ENCODE measurements around the gene NDUFB10.
"Not testable (repeated sequence)": the region's sequence is repeated elsewhere in the genome, so short reads cannot be mapped to it uniquely, and the experiment has no call there.

The NDUFB10 gene

DNA sequence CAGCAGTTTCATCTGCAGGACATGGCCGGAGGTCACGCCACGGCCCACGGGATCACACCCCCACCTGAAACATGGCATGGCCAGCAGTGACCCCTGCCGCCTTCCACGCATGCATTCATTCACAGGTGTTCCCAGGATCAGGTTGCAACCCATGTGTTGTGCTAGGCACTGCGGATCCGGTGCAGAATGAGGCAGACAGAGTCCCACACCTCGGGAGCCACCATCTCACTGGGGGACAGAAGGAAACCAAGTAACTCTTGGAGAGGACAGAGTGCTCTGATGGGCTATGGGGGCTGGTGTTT lies 12.0 kb upstream of the NDUFB10 start:
- DNase-seq, result no peak

DNA sequence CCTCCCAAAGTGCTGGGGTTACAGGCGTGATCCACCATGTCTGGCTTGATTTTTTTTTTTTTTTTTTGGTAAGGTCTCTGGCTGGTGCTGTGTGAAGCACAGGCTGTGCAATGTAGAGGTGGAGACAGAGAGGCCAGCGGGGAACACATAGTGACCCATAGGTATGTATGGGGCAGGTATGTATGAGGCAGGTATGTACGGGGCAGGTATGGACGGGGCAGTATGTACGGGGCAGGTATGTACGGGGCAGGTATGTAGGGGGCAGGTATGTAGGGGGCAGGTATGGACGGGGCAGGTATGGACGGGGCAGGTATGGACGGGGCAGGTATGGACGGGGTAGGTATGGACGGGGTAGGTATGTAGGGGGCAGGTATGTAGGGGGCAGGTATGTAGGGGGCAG lies 9.8 kb upstream of the NDUFB10 start:
- DNase-seq, result no peak

DNA sequence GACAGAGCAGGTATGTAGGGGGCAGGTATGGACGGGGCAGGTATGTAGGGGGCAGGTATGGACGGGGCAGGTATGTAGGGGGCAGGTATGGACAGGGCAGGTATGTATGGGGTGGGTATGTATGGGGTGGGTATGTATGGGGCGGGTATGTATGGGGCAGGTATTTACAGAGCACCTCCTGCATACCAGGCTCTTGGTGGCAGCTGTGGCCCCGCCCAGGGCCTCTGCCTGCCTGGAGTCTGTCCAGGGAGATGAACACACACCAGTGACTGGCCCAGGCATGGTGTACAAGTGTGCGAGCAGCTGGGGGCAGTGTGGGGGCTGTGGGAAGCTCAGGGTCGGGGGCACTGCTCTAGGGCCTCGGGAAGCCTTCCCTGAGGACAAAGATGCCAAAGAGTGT lies 9.3 kb upstream of the NDUFB10 start:
- no peak for DNase-seq

DNA sequence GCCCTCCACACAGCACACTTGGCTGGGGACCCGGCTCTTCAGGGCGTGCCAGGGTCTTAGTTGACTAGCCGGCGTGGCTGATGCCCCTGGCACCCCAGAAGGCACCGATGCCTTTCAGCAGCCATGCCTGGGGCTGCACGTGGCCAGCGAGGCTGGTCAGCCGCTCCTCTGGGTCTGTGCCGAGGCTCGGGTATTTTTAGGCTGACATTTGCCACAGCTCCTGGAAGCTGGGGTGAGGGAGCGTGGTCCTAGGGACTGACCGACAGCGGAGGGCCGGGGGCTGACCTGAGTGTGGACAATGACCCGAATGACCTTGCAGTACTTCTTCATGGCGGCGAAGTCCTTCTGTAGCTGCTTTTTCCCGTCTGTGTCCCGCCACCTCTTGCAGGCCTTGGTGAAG lies 8.8 kb upstream of the NDUFB10 start:
- DNase-seq, result no peak

DNA sequence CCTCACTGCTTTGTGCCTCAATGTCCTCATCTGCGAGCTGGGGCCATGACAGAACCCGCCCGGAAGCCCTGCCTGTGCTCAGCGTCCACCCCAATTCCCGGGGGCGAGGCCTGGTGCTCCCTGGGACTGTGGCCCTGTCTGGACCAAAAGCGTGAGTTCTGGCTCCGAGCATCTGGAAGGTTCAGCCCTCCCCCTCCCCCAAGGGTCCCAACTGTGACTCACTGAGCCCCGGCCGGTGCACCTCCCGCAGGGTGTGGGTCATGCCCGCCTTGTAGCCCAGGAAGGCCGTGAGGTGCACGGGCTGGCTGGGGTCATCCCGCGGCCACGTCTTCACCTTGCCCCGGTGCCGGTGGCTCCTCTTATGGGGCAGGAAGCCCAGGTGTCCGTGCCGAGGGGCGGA lies 5.6 kb upstream of the NDUFB10 start:
- no peak for DNase-seq

DNA sequence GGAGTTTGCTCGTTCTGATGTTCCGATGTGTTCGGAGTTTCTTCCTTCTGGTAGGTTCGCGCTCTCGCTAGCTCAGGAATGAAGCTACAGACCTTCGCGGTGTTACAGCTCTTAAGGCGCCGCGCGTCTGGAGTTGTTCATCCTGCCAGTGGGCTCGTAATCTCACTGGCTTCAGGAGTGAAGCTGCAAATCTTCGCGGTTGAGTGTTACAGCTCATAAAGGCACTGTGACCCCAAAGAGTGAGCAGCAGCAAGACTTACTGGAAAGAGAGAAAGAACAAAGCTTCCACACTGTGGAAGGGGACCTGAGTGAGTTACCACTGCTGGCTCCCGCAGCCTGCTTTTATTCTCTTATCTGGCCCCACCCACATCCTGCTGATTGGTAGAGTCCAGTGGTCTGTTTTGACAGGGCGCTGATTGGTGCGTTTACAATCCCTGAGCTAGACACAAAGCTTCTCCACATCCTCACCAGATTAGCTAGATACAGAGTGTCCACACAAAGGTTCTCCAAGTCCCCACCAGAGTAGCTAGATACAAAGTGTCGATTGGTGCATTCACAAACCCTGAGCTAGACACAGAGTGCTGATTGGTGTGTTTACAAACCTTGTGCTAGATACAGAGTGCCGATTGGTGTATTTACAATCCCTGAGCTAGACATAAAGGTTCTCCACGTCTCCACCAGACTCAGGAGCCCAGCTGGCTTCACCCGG lies 1.8 kb upstream of the NDUFB10 start:
- DNase-seq, result not testable (repeated sequence)

DNA sequence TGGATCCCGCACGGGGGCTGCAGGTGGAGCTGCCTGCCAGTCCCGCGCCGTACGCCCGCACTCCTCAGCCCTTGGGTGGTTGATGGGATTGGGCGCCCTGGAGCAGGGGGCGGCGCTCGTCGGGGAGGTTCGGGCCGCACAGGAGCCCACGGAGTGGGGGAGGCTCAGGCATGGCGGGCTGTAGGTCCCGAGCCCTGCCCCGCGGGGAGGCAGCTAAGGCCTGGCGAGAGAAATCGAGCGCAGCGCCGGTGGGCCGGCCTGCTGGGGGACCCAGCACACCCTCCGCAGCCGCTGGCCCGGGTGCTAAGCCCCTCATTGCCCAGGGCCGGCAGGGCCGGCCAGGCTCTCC lies 1.2 kb upstream of the NDUFB10 start:
- not testable (repeated sequence) for DNase-seq

DNA sequence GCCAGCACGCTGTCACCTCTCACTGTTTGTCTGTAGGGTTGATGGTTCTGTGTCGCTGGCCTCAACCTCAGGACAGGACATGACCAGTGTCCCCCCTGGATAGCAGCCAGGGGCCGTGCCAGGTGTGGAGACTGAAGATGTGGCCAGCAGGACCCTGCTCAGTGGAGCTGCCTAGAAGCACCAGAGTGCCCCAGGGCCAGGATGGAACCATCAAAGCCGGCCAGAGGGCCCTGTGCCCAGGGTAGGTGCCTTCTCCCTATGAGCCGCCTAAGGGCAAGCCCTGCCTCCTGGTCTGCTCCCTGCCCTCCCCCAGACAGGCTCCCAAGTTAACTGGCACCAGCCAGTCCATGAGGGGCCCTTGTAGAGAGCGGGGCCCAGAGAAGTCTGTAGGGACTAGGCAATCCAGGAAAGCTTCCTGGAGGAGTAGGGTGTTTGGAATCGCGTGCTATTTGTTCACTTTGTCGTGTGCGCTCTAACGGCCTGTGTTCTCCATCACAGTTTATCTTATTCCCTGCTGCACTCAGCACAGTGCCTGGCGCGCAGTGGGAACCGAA lies 546 bp upstream of the NDUFB10 start:
- DNase-seq, result no peak

DNA sequence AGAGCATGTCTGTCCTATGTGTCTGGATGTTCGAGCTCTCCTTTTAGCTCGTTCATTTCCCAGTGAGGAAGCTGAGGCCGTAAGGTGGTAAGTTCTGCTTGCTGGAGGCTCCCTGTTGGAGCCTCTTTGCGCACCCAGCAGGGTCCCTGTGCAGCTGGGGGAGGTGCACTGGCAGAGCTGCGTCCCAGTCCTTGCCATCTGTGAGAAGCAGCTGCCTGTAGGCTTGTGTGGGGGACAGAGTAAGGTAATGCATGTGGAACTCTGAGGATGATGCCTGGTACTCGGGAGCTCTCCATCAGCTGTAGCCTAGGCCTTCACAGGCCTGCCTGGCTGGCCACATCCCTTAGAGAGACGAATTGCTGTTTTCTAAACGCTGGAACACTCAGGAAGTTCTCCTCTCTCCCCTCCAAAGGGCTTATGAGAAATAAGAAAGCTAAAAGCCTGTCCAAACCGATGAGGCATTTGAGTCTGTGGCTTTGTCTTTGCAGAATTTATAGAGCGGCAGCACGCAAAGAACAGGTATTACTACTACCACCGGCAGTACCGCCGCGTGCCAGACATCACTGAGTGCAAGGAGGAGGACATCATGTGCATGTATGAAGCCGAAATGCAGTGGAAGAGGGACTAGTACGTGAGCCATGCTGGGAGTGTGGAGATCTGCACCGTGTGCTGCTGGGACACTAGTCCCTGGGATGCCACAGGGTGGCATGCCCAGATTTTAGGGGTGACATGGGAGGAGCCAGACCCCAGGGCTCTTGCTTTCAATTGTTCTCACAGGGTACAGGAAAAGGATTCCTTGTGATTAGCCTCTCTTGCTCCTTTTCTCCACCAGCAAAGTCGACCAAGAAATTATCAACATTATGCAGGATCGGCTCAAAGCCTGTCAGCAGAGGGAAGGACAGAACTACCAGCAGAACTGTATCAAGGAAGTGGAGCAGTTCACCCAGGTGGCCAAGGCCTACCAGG lies 1.6 kb downstream of the NDUFB10 start:
- peak; percentile 31 for DNase-seq

DNA sequence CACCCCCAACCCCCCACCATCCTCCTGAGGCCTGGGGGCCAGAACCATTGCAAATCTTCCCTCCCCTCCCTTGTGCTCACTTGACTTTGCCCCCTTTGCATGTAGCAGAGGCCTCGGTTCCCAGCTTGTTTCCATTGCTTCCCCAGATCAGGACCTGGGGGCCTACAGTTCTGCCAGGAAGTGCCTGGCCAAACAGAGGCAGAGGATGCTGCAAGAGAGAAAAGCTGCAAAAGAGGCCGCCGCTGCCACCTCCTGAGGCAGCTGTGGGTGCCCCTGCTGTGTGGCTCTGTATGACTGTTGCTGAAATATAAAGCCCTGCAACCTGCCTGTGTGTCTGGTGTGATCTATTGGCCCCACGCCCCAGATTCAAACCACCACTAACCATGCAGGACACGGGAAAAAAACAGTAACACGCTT lies 2.3 kb downstream of the NDUFB10 start:
- DNase-seq, result no peak

DNA sequence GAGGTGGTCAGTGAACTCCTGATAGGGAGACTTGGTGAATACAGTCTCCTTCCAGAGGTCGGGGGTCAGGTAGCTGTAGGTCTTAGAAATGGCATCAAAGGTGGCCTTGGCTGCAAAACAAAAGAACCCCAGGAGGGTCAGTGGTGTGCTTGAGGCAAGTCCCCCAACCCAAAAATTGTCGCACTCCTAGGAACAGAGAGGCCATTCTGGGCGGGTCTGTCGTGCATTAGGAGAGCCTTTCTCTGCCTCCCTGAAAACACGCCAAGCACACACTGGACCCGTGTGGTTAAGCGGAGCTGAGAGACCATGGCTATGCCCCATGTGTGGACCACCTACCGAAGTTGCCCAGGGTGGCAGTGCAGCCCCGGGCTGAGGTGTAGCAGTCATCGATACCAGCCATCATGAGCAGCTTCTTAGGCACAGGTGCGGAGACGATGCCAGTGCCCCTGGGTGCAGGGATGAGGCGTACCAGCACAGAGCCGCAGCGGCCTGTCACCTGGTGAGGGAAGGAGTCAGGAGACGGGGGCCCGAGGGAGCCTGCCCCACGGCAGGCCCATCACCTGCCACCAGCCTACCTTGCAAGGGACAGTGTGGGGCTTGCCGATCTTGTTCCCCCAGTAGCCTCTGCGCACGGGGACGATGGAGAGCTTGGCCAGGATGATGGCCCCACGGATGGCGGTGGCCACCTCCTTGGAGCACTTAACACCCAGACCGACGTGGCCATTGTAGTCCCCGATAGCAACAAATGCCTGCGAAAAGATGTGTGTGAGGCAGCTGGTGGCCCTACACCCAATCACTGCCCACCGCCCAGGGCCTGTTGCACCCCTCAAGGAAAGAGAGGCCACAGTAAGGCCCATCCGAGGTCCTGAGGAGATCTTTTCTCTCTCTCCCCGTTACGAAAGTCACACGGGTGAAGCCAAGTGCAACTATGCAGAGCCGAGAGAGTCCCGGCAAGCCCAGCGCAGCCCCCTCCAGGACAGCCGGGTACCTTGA lies 3.1 kb downstream of the NDUFB10 start:
- DNase-seq, result not testable (repeated sequence)

DNA sequence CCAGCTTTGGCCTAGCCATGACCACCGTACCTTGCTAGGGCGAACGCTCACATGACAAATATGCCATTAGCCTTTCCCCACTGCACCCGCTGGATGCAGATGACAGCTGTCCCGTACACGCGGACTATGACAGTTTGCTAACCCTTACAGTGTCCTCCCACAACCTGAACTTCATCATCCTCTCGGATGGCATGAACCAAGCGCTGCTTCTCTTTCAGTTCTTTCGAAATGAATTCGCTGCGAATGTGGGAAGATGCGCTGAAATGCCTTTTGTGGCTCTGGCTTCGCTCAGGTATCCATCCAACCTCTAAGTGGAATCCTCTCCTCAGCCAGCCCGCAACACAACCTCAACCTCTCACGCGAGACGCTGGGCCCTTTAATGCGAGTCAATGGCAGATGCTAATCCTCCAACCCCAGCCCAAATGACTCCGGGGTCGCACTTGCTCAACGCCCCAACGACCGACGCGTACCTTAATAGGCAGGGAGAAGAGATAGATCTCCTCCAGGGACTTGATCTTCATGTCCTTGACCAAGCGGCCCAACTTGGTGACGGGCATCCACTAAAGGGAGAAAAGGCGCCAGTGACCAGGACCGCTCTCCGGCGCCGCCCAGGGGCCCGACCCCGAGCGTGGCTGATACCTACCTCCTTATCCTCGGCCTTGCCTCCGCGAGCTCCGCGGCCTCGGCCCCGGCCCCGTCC lies 4.6 kb downstream of the NDUFB10 start:
- DNase-seq, result no peak

DNA sequence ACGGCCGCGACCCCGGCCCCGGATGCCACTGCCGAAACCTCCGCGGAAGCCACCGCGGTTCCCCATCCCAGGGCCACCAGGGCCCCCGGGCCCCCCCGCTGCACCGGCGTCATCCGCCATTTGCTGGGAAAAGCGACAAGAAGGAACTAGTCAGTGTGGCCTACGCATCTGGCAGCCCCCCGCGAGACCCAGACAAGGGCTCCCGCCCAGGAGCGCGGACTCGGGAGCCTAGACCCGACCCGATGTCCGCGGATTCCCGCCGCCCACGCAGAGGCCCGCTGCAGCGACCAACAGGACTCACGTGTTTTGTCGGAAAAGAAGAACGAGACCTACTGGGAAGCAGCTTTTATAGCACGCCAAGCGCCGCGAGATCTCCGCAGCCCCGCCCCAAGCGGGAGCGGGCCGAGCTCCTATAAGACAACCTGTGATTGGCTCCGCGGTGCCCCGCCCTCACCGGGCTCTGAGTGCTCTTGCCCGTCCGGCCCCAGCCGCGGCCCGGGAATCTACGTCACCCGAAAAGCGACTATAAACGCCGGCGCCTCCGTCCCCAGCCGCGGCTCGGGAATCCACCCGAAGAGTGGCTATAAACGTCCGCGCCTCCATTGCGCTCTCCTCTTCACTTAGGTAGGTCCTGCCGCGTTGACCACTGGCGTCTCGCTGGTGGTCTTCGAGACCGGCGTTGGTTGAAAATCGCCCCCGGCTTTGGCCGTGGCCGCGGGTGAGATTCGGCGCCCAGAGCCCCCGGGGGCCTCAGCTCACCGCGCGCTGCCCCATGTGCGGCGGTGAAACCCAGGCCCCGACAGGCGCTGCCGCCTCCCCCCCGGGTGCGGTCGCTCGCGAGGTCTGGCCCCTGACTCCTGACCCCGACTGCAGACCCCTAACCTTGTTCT lies 5.4 kb downstream of the NDUFB10 start, which contains the start of gene RPS2:
TSS of gene RPS2 (minus strand) at position 321 of the 890 bp plus-strand sequence. CDS start at position 120, 201 bp downstream.
- DNase-seq, result peak; percentile 92

DNA sequence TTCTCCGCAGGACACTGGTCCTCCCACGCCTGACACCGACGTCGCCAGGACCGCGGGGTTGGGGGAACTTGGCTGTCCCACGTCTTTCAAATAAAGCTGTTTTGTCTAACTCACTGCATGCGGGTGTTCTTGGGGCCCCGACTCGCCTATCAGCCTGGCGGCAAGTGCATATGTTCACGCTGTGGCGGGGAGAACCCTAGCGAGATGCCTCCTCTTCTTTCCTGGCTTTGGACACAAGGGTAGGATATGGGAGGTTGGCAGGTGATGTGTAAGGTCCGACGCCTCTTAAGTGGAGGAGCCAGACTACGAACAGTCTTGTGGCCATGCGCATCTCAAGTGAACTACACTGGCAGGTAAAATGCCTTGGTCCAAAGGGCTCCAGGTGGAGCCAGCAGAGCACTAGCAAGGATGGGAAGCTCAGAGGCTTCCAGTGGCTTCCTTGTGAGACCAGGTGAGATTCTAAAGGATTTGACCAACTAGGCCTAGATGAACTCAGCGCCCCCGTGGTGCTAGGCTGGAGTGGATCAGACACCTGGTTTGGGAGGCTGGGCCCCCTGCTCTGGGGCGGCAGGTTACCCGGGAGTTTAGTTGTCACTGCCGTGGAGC lies 6.2 kb downstream of the NDUFB10 start:
- DNase-seq, result no peak

DNA sequence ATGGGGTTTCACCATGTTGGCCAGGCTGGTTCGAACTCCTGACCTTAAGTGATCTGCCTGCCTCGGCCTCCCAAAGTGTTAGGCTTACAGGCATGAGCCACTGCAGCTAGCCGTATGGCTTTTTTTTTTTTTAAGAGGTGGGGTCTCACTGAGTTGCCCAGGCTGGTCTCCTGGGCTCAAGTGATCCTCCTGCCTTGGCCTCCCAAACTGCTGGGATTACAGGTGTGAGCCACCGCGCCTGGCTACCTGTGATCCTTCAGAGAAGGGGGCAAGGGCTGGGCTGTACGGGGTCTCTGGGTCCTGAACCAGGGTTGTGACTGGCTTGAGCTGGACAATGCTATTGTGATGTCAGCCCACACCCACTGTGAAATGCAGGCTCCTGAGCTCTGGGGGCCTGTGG lies 7.1 kb downstream of the NDUFB10 start, which contains the start of gene RNF151:
TSS of gene RNF151 (plus strand) at position 397 of the 400 bp plus-strand sequence. CDS start 26 bp downstream, outside the sequence.
- DNase-seq, result no peak

DNA sequence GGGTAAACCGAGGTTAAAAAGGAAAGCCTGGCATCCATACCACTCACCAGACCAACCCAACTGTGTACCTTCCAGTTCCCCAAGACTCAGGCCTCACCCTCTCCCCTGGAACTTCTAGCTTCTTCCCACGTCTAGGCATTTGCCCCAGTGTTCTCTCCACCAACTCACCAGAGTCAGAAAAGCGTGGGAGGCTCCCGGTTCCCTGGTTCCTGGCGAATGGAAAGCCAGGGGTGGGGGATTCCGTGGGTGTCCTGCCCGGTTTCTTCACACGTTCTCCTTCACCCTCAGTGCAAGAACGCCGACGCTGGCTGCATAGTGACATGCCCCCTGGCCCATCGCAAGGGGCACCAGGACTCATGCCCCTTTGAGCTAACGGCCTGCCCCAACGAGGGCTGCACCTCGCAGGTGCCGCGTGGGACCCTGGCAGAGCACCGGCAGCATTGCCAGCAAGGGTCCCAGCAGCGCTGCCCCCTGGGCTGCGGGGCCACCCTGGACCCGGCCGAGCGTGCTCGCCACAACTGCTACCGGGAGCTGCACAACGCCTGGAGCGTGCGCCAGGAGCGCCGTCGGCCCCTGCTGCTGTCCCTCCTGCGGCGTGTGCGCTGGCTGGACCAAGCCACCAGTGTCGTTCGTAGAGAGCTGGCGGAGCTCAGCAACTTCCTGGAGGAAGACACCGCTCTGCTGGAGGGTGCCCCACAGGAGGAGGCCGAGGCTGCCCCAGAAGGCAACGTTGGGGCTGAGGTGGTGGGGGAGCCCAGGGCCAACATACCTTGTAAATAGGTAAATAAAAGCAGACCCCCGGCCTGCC lies 9.0 kb downstream of the NDUFB10 start:
- no peak for DNase-seq

DNA sequence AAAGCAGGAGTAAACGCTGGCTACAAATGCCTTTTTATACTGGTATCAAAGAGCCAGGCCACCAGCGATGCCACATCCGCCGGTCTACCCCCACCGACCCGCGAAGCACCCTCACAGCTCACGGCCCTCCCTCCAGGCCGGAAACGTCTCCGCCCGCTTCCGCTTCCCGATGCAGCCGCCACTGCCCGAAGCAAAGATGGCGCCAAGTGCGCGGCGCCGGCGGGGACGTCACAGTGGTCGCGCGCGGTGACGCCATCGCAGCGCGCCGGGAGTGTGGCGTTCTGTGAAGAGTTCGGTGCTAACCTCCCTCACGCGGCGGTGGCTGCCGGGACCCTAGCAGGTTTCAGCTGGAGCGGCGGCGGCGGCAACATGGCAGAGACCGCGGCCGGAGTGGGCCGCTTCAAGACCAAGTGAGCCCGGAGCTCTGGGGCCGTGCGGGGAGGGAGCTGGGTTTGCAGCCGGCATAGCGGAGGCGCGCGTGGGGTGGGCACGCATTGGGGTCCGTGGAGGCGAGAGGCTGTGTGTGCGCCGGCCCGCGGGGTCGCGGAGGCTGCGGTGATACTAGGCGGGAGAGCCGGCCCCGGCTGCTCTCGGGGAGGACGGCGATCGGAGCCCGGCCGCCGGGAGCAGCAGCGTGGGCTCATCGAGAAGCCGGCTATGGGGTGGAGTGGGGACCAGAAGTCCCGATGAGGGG lies 12.6 kb downstream of the NDUFB10 start, which contains the start of gene TBL3:
TSS of gene TBL3 (plus strand) at position 258 of the 694 bp plus-strand sequence. CDS start at position 370, 112 bp downstream.
- DNase-seq, result peak; percentile 63

DNA sequence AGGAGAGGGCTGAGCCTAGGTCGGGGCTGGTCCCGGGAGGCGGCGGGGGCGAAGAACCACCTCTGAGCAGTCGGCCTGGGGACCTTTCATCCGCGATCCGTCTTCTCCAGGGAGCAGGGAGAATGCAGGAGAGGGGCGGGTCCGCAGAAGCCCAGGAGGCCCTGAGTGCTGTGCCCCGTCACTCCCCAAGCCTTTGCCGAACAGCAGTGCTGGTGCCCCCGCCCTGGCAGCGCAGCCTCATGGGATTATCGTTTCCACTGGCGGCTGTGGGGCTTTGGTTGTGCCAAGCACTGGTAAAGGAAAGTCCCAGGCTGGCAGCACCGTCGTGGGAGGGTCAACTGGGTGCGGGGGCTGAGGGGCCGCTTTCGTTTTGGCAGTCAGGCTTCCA lies 13.1 kb downstream of the NDUFB10 start:
- no peak for DNase-seq

All from NCI-H510A treated with DMSO at 0.1 percent for 48 hours (cell line).